ENCODE measurements around the gene AVL9.
"Not testable (repeated sequence)": the region's sequence is repeated elsewhere in the genome, so short reads cannot be mapped to it uniquely, and the experiment has no call there.

The AVL9 gene

GRCh38 chr7:32618470-32618869 lies 123.2 kb downstream of the AVL9 start:
- Histone ChIP-seq H3K27ac (replicated peaks) (no peak overlapping the region), H3K4me3 (replicated peaks; ENCODE audit: insufficient read depth, low read length) (no peak overlapping the region), H3K27me3 (ENCODE audit: insufficient read depth, poor library complexity, severe bottlenecking) (no peaks in the 10 kb centered on the region)
- no peak for DNase-seq (ENCODE audit: low read depth in 1 of 2, low spot score in 1 of 2)
- TF ChIP-seq POLR2AphosphoS5 (IDR thresholded peaks at IDR 0.05; ENCODE audit: low read depth) (no peak), GABPA (IDR thresholded peaks at IDR 0.05; ENCODE audit: low read depth) (no peak), REST (IDR thresholded peaks at IDR 0.05; ENCODE audit: insufficient replicate concordance, low read depth) (no peak), SPI1 (IDR thresholded peaks at IDR 0.05; ENCODE audit: borderline replicate concordance, low read depth) (no peak), CTCF (IDR thresholded peaks at IDR 0.05; ENCODE audit: insufficient read depth, low read length) (no peak)

GRCh38 chr7:32618987-32619386 lies 123.7 kb downstream of the AVL9 start:
- no peak for DNase-seq (ENCODE audit: low read depth in 1 of 2, low spot score in 1 of 2)
- Histone ChIP-seq H3K27me3 (ENCODE audit: insufficient read depth, poor library complexity, severe bottlenecking) (no peaks in the 10 kb centered on the region), H3K27ac (replicated peaks) (no peak overlapping the region), H3K4me3 (replicated peaks; ENCODE audit: insufficient read depth, low read length) (no peak overlapping the region)
- TF ChIP-seq SPI1 (IDR thresholded peaks at IDR 0.05; ENCODE audit: borderline replicate concordance, low read depth) (no peak), GABPA (IDR thresholded peaks at IDR 0.05; ENCODE audit: low read depth) (no peak), POLR2AphosphoS5 (IDR thresholded peaks at IDR 0.05; ENCODE audit: low read depth) (no peak)

- not testable (repeated sequence) for DNase-seq (ENCODE audit: low read depth in 1 of 2, low spot score in 1 of 2); H3K4me3 ChIP-seq (replicated peaks; ENCODE audit: insufficient read depth, low read length); H3K27me3 ChIP-seq (ENCODE audit: insufficient read depth, poor library complexity, severe bottlenecking); H3K27ac ChIP-seq (replicated peaks)
Measured at GRCh38 chr7:32619416-32619815, 124.1 kb downstream of the AVL9 start.

GRCh38 chr7:32631021-32631420 lies 135.7 kb downstream of the AVL9 start:
- TF ChIP-seq SPI1 (IDR thresholded peaks at IDR 0.05; ENCODE audit: borderline replicate concordance, low read depth) (no peak), POLR2AphosphoS5 (IDR thresholded peaks at IDR 0.05; ENCODE audit: low read depth) (no peak), CTCF (IDR thresholded peaks at IDR 0.05; ENCODE audit: insufficient read depth, low read length) (no peak)
- DNase-seq (ENCODE audit: low read depth in 1 of 2, low spot score in 1 of 2), result no peak
- no peaks in the 10 kb centered on the region for H3K27me3 ChIP-seq (ENCODE audit: insufficient read depth, poor library complexity, severe bottlenecking)
- no peak overlapping the region for H3K4me3 ChIP-seq (replicated peaks; ENCODE audit: insufficient read depth, low read length)
- H3K27ac ChIP-seq (replicated peaks), result no peak overlapping the region

GRCh38 chr7:32631590-32632497 lies 136.6 kb downstream of the AVL9 start:
- not testable (repeated sequence) for DNase-seq (ENCODE audit: low read depth in 1 of 2, low spot score in 1 of 2); H3K4me3 ChIP-seq (replicated peaks; ENCODE audit: insufficient read depth, low read length)

GRCh38 chr7:32633446-32633845 lies 138.2 kb downstream of the AVL9 start:
- H3K27ac ChIP-seq (replicated peaks); H3K27me3 ChIP-seq (ENCODE audit: insufficient read depth, poor library complexity, severe bottlenecking); DNase-seq (ENCODE audit: low read depth in 1 of 2, low spot score in 1 of 2); H3K4me3 ChIP-seq (replicated peaks; ENCODE audit: insufficient read depth, low read length): not testable (repeated sequence)

More at GRCh38 chr7:32631590-32632497, 136.6 kb downstream of the AVL9 start:
- H3K27me3 ChIP-seq (ENCODE audit: insufficient read depth, poor library complexity, severe bottlenecking); H3K27ac ChIP-seq (replicated peaks): not testable (repeated sequence)

- H3K27ac ChIP-seq (replicated peaks); H3K4me3 ChIP-seq (replicated peaks; ENCODE audit: insufficient read depth, low read length); H3K27me3 ChIP-seq (ENCODE audit: insufficient read depth, poor library complexity, severe bottlenecking); DNase-seq (ENCODE audit: low read depth in 1 of 2, low spot score in 1 of 2): not testable (repeated sequence)
Measured at GRCh38 chr7:32634798-32635393, 139.6 kb downstream of the AVL9 start.

GRCh38 chr7:32636725-32637462 lies 141.6 kb downstream of the AVL9 start:
- not testable (repeated sequence) for DNase-seq (ENCODE audit: low read depth in 1 of 2, low spot score in 1 of 2); H3K27me3 ChIP-seq (ENCODE audit: insufficient read depth, poor library complexity, severe bottlenecking); H3K4me3 ChIP-seq (replicated peaks; ENCODE audit: insufficient read depth, low read length); H3K27ac ChIP-seq (replicated peaks)

- DNase-seq (ENCODE audit: low read depth in 1 of 2, low spot score in 1 of 2); H3K4me3 ChIP-seq (replicated peaks; ENCODE audit: insufficient read depth, low read length); H3K27me3 ChIP-seq (ENCODE audit: insufficient read depth, poor library complexity, severe bottlenecking): not testable (repeated sequence)
- peak overlapping the region; percentile 17 for H3K27ac ChIP-seq (replicated peaks)
Measured at GRCh38 chr7:32637611-32638010, 142.3 kb downstream of the AVL9 start.
